GM04503 (cell line): ENCODE data around the gene BDKRB2.

ENCODE experiments used
- DNase-seq: peaks from one replicate; pipeline ENCODE4 v3.0.0-alpha.2; 2012; ENCODE audit warnings: low read depth

Gene BDKRB2

DNA sequence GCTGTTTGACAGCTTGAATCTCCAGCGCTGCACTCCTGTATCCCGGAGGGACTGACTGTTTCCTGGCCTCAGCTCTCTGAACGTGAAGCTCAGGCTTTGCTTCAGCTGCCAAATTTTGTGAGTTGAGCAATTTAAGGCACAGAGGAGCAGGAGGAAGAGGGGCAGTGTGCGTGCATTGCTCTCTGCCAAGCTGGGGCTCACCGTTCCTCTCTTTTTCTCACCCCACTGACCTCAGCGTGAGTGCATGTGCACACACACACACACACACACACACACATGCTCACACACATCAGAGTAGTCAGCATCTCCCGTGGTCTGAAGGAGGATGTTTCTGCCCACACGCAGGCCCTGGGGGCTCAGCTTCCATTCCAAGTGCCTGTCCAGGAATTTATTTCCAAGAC, 27.8 kb upstream of the BDKRB2 start:
- peak; percentile 85 for DNase-seq

DNA sequence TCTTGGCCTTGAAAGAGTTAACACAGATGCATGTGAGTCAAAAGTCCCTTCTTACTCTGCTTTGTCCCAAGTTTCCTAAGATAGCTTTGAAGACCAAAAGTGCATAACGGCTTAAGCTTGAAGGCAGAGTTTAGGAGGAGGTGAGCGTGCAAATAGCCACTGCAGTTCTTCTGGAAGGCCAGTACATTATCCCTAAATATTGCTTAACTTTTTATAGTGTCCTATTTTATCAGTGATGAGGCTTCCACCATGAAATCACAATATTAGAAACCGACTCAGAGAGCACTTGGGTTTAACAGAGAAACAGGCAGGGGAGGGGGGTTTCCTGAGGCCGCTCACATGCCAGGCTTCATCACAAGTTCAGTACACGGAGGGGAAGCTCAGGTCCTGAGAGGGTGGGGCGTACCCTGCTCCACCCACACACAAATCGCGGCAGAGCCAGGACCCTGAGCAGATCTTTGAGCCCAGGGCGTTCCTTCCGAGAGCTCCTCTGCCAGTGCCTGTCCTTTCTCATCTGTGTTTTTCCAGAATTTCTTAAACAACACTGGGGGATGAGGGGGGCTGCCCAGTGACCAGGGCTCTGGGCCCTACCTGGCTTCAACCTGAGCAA, 26.8 kb upstream of the BDKRB2 start:
- DNase-seq = no peak

DNA sequence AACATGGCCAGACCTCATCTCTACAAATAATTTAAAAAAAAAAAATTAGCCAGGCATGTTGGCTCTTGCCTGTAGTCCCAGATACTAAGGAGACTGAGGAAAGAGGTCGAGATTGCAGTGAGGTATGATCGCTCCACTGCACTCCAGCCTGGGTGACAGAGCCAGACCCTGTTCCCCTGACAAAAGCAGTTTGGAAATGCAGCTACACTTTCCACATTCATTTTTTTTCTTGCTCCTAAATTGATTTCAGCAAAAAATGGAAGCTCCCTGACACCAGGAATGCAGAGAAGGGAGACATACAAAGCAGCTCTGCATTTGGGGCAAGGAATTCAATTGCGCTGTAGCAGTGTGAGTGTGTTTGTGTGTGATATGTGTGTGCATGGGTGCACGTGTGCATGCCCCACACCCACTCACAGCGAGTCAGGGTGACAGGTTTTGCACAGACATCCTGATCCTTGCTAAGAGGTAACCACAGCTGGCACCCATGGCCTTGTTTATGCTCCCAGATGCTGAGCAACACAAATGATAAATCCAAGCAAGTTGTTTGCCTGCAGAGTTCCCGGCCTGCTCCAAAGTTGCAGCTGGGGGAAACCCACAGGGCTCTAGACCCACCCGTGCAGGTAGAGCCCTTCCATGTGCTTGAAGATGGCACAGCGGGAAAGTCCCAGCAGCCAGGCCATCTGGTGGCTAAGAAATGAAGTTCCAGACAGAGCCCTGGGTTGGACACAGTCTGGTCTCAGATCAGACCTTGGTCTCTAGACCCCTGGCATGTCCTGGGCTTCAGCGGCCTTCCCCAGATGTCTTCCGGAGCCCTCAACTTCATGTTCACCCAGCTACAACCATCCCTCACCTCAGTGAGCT, 25.9 kb upstream of the BDKRB2 start:
- no peak for DNase-seq

- no peak for DNase-seq
Observed at GRCh38 chr14:96180043-96180874, 24.4 kb upstream of the BDKRB2 start.

- DNase-seq = no peak
Observed at GRCh38 chr14:96181186-96182056, 23.2 kb upstream of the BDKRB2 start.

DNA sequence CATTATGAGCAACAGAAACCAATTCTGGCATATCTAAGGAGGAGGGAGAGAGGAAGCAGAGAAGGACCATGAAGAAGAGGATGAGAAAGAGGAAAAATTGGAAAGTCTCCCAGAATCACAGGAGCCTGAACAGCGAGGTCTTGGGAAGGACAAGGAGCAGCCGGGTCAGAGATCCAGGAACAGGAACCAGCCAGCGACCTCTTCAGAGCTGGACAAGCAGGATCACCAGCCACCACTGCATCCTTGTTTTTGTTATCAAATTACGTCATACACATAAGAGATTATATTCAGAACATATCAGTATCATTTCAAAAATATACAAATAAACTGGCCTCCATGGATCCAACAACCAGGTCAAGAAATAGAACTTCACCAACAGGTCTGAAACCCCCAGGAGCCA, 22.1 kb upstream of the BDKRB2 start:
- DNase-seq = no peak

DNA sequence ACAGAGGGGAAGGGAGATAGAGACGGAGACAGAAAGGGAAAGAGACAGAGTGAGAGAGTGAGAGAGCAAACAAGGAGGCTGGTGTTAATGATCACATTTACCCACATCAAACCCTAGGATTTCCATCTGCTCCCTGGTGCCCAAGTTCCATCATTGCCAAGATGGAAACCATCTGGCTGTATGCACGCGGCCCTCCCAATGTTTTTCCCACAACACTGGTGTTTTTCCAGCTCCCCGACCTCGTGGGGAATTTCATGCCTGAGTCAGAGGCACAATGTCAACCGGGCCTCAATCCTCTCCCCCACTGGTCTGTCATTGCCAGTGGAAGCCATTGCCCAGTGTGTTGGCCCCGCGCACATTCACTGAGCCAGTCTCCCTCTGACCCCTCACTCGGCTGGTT, 19.9 kb upstream of the BDKRB2 start:
- DNase-seq = peak; percentile 50

GRCh38 chr14:96187216-96188031, 17.2 kb upstream of the BDKRB2 start:
- DNase-seq = no peak

DNA sequence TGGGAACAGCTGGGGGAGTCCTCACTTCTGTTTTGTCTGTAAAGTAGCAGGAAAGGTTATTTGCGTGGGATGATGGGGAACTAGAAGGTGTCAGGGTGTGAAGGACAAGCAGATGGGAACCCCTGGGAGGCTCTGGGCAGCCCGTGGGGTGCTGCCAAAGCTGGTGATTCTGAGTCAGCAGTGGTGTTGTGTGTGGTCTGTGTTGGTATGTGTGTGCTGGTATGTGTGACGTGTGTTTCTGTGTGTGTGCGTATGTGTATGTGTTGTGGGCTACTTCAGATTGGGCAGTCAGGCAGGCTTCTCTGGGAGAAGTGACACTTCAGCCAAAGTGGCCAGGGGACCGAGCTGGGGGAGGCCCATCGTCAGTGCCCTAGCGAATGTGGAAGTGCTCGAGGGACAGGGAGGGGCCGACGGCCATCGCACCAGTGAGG, 15.3 kb upstream of the BDKRB2 start:
- DNase-seq = peak; percentile 51

DNA sequence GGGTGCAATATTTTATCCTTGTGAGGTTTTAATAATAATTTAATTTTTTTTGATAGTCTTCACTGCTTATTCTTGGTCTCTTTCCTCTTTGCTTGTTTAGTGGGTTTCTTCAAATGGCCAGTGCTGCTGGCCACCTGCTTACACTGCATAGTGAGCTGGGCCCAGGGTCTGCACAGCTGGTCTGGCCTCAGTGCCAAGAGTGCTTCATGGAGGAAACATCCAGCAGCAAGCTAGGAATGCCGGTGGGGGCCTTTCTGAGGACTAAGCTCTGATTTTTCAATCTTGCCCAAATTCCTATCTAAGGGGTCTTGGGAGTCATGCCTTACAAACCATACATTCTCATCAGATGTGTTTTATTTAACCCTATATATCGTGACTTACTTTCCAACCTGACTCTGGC, 13.3 kb upstream of the BDKRB2 start:
- no peak for DNase-seq

DNA sequence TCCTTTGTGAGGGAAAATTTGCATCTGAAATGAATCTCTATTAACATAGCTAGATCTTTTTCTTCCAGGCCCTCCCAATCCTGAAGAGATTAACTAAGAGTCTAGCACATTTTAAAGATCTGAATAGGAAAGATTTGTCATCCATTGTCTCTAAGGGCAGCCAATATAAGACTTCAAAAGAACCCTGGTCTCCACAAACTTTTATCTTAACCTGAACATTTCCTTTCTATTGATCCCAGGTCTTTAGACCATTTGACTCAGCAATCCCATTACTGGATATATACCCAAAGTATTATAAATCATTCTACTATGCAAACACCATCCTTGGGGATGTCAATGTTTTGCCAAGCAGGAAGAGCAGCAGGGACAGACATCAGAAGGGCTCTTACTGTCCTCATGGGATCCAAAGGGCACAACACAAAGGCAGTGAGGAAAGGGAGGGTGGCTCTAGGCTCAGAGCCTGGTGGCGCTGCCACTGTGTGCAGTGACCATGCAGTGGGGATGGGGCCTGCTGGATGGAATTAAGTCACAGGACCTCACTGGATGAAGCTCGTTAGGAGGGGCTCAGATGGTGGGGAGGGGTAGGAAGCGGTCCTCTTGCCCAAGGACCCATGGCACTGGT, 12.7 kb upstream of the BDKRB2 start:
- no peak for DNase-seq

DNA sequence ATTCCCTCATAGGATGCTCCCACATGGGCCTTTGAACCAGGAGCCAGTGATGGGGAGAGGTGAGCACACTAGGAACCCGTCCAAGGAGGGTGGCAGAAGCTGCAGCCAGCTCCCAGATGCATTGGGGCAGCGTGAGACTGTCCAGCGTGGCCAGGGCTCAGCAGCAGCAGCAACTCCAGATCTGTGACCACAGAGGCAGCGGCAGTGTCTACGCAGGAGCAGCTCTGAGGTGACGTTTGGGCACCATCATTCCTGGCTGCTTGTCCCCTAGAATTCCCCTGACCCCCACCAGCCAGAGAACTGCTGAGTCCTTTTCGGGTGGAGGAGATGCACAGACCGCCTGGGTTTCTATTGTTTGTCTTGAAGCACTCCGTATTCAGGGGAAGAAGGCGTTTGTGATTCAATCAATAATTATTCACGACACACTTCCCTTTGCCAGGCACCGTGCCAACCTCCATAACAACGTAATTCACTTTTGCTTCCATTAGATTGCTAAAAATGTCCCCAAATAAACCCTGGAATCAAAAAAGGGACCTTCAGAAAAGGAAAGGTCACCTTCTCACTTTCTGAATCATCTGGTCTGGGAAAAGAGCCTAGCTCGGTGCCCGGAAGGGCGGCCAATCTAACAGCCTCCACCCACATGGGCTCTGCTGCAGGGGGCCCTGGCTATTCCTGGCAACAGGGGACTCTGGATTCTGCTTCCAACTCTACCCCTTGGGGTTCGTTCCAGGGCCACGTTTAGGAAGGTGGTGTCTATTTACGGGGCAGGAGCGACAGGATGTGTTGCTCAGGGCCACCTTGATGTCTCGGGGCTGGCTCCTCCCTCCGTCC, 11.4 kb upstream of the BDKRB2 start:
- no peak for DNase-seq

DNA sequence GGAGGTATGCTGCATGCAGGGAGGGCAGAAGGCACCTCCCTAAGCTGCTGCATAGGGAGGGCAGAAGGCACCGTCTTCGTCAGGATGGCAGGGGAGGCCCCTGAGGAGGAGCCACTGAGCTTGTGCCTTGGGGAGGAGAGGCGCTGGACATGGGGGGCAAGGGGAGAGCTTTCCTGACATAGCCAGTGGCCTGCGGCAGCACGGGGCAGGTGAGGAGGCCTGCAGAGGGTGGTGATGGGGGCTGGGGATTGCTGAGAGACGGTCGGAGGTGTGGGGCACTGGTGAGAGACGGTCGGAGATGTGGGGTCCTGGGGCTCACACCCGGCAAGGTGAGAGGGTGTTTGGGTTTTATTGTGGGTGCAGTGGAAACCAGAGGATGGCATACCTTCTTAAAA, 10.4 kb upstream of the BDKRB2 start:
- no peak for DNase-seq

DNA sequence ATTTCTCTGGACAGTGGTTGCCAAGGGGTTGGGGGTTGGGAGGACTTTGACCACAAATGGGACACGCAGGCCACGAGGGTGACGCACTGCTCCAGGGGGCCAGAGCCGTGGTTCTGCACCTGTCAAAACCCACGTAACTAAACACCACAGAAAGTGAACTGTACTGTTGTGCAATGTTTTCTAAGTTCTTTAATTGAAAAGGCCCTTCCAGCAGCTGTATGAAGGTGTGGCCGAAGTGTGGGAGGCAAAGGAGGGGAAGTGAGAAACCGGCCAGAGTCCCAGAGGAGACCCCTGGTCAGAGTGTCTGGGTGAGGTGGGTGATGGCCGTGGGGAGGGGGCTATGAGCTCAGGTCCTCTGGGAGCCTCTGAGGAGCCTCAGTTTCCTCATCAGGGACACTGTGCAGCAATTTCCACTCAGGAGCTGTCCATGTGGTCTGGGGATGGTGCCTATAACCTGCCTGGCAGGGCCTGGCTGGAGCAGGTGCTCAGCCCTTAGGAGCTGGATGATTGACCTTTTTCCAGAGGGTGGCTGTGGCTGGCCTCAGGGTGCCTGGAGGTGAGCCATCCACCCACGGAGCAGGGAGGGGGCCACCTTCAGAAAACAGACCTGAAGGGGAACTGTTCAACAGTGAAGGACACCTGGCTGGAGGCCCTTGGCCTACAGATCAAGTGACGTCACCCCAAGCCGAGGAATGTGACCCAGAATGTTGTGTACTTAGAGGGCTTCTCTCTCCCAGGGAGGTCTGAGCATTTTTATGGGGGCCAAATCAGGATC, 9.8 kb upstream of the BDKRB2 start:
- DNase-seq = no peak

DNA sequence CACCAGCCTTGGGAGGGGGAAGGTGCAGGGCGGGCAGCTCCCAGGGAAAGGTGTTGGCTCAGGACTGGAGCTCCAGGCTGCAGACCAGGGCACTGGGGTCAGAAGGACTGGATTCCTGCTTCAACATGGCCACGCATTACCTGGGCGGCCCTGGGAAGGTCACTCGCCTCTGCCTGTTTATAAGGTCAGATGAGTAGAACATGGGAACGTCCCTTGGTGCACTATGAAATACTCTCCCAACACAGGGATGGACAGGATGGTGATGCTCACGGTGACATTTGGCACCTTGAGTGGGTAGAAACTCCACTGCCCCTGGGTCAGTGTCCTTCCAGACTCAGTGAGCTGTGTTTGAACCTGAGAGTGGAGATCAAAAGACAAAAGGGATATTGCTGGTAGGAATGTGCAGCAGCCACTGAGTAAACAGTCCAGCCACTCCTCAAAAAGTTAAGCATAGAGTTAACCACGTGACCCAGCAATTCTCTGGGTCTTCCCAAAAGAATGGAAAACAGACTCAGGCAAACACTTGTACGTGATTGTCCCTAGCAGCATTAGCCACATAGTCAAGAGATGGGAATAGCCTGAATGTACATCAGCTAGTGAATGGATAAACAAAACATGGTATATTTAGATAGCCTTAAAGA, 9.1 kb upstream of the BDKRB2 start:
- no peak for DNase-seq

GRCh38 chr14:96197163-96197852, 7.3 kb upstream of the BDKRB2 start:
- DNase-seq = no peak

GRCh38 chr14:96197969-96198368, 6.7 kb upstream of the BDKRB2 start:
- DNase-seq = no peak
